GM23248 (cell line): Measurements from ENCODE around the gene CHST11. TPM values are rescaled to one million over a fixed set of nuclear protein-coding genes. Genes with fewer than 3 reads are reported as not detected.

Experiments
- DNase-seq: peaks from one replicate; pipeline ENCODE4 v3.0.0-alpha.2; 2015
- H2AFZ ChIP-seq: fragments of 200-600 bp; sonication (generic); 2 replicates; pipeline ENCODE4 v1.6.1; 2016; ENCODE audit warnings: antibody characterized with exemption
- H3F3A ChIP-seq: fragments of 200-600 bp; sonication (generic); 2 replicates; pipeline ENCODE4 v1.6.1; 2016; ENCODE audit warnings: mild to moderate bottlenecking, antibody characterized with exemption, mixed run types; ENCODE audit not compliant: insufficient read depth
- H3K27ac ChIP-seq: fragments of 200-600 bp; sonication (generic); 2 replicates; pipeline ENCODE4 v1.5.1; 2016; ENCODE audit warnings: mild to moderate bottlenecking
- H3K27me3 ChIP-seq: fragments of 200-600 bp; sonication (generic); replicated peaks from 2 replicates; pipeline ENCODE4 v1.6.1; 2016; ENCODE audit warnings: mild to moderate bottlenecking; ENCODE audit not compliant: insufficient read depth
- H3K36me3 ChIP-seq: fragments of 200-600 bp; sonication (generic); 2 replicates; pipeline ENCODE4 v1.6.1; 2016; ENCODE audit warnings: low read depth, mild to moderate bottlenecking
- H3K4me1 ChIP-seq: fragments of 200-600 bp; sonication (generic); 2 replicates; pipeline ENCODE4 v1.6.1; 2016; ENCODE audit warnings: mild to moderate bottlenecking; ENCODE audit not compliant: insufficient read depth
- H3K4me2 ChIP-seq: fragments of 200-600 bp; sonication (generic); one replicate; pipeline ENCODE4 v1.6.1; 2016; ENCODE audit warnings: mild to moderate bottlenecking; ENCODE audit not compliant: unreplicated experiment
- H3K4me3 ChIP-seq: fragments of 200-600 bp; sonication (generic); 2 replicates; pipeline ENCODE4 v1.5.1; 2016; ENCODE audit warnings: mild to moderate bottlenecking
- H3K79me2 ChIP-seq: fragments of 200-600 bp; sonication (generic); 2 replicates; pipeline ENCODE4 v1.6.1; 2016; ENCODE audit warnings: mild to moderate bottlenecking; ENCODE audit not compliant: insufficient read depth
- H3K9ac ChIP-seq: fragments of 200-600 bp; sonication (generic); 2 replicates; pipeline ENCODE4 v1.6.1; 2016; ENCODE audit warnings: mild to moderate bottlenecking
- H3K9me2 ChIP-seq: fragments of 200-600 bp; sonication (generic); 2 replicates; pipeline ENCODE4 v1.6.1; 2016; ENCODE audit warnings: mixed run types, mild to moderate bottlenecking, moderate library complexity; ENCODE audit not compliant: insufficient read depth
- H3K9me3 ChIP-seq: fragments of 200-600 bp; sonication (generic); one replicate; pipeline ENCODE4 v1.6.1; 2017; ENCODE audit warnings: low read depth
- H4K20me1 ChIP-seq: fragments of 200-600 bp; sonication (generic); 2 replicates; pipeline ENCODE4 v1.6.0; 2016; ENCODE audit not compliant: insufficient read depth
- EZH2 ChIP-seq: fragments of 200-600 bp; sonication (generic); IDR thresholded peaks from 2 replicates; pipeline ENCODE4 v1.6.1; 2018; ENCODE audit warnings: antibody characterized with exemption, mild to moderate bottlenecking; ENCODE audit not compliant: insufficient read depth, poor library complexity, severe bottlenecking
- EZH2phosphoT487 ChIP-seq: fragments of 200-600 bp; sonication (generic); IDR thresholded peaks from 2 replicates; pipeline ENCODE4 v1.6.1; 2018; ENCODE audit warnings: antibody characterized with exemption, moderate library complexity, mild to moderate bottlenecking, low read depth; ENCODE audit not compliant: insufficient read depth
- WGBS, 2 experiments: methylation state at CpG; one replicate each; pipeline ENCODE4 v1.1.6; 2015 to 2017; ENCODE audit warnings: low lambda C conversion rate in 2 of 2, low coverage in 1 of 2; ENCODE audit errors: missing lambda C conversion rate in 2 of 2; 5-methylcytosine and 5-hydroxymethylcytosine counted together
- in situ Hi-C: fragments of 300-500 bp; cut with MboI; formaldehyde crosslinking; loops from 2 replicates; pipeline ENCODE4 v1.15.0; 2020
- polyA plus RNA-seq: library from polyadenylated mRNA; unstranded; fragments of >200 nt; fragmentation: Nextera tagmentation; extraction: Ambion mirVana; gene quantifications from 2 replicates; pipeline ENCODE4 v1.2.1, GENCODE V29; 2016
- total RNA-seq: library from RNA; depleted of rRNA; stranded (reverse); fragments of >200 nt; shearing (Covaris generic); gene quantifications from 2 replicates; pipeline ENCODE4 v1.2.3, GENCODE V29; 2014

CHST11 gene
- total and polyA plus RNA-seq, 2 experiments from 2014 or later, result 3.7 to 5.4 TPM

DNA sequence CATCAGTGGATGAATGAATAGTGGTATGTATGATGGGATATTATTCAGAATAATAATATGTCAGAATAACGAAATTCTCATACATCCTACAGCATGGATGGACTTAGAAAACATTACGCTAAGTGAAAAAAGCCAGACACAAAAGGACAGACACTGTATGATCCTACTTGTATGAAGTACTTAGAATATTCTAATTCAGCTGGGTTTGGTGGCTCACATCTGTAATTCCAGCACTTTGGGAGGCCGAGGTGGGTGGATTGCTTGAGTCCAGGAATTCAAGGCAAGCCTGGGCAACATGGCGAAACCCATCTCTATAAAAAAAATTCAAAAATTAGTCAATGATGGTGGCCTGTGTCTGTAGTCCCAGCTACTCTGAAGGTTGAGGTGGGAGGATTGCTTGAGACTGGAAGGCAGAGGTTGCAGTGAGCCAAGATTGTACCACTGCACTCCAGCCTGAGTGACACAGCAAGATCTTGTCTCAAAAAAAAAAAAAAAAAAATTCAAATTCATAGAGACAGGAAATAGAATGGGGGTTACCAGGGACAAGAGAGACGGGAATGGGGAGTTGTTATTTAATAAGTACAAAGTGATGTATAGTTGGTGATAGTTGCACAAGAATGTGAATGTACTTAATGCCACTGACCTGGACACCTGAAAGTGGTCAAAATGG is 132.3 kb downstream of the CHST11 start:
- Histone ChIP-seq H3K4me1 (peaks cover 24% of the 10 kb centered on the region), H3K79me2 (peaks cover 12% of the 10 kb centered on the region; the same call in 1 of the 2 replicates), H3K4me2 (peak overlapping the region; percentile 78), H3K27me3 (no peaks in the 10 kb centered on the region), H3K27ac (peak overlapping the region; percentile 68), H3K9me3 (no peaks in the 10 kb centered on the region), H2AFZ (no peak overlapping the region), H4K20me1 (no peaks in the 10 kb centered on the region), H3K4me3 (no peak overlapping the region), H3K9me2 (no peaks in the 10 kb centered on the region), H3K9ac (no peak overlapping the region), H3K36me3 (no peaks in the 10 kb centered on the region), H3F3A (peaks cover 13% of the 10 kb centered on the region)
- DNase-seq, result no peak
- 77 to 78% methylated on average over 5 of the region's 5 CpGs for WGBS, 2 experiments
- in situ Hi-C loops, result no loop called here
- TF ChIP-seq EZH2phosphoT487, result no peak
- no peak for TF ChIP-seq EZH2

GRCh38 chr12:104590022-104590421 is 133.3 kb downstream of the CHST11 start:
- Histone ChIP-seq H3K9ac (no peak overlapping the region), H3K4me3 (no peak overlapping the region), H3K27ac (no peak overlapping the region), H3K9me3 (no peaks in the 10 kb centered on the region), H3K79me2 (peaks cover 12% of the 10 kb centered on the region; the same call in 1 of the 2 replicates), H3F3A (peaks cover 13% of the 10 kb centered on the region), H3K36me3 (no peaks in the 10 kb centered on the region), H3K4me1 (peaks cover 24% of the 10 kb centered on the region), H2AFZ (no peak overlapping the region), H4K20me1 (no peaks in the 10 kb centered on the region), H3K4me2 (no peak overlapping the region), H3K27me3 (no peaks in the 10 kb centered on the region), H3K9me2 (no peaks in the 10 kb centered on the region)
- TF ChIP-seq EZH2 (no peak), EZH2phosphoT487 (no peak)
- no peak for DNase-seq
- in situ Hi-C loops, result no loop called here
- 97 to 99% methylated on average over 8 of the region's 8 CpGs for WGBS, 2 experiments

DNA sequence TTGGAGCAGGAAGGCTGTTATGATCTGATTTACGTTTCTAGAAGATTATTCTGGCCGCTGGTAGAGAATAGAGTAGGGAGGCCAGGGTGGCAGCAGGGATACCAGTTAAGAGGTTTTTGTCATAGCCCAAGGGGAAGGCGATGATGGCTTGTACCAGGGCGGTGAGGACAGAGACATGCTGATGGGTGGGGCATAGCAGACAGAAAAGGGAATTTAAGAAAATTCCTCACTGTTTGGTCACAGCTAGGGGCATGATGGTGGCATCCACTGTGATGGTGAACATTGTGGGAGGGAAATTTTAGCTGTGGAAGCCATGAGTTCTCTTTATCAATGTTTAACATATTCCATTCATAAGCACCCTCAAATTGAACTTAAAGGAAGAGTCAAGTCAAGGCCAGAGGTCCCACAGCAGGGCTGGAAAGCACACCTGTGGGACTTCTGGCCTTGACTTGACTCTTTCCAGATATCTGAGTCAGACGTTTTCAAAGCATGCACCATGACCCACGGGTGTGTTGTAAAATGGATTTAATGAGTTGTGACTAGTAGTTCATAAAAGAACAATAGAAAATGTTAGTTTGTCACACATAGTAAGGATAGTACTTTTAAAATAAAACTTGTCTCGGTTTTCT is 134.6 kb downstream of the CHST11 start:
- H3K27ac ChIP-seq, result no peak overlapping the region
- 64 to 69% methylated on average over 7 of the region's 7 CpGs for WGBS, 2 experiments
- no peaks in the 10 kb centered on the region for H3K9me3 ChIP-seq
- no peak overlapping the region for H3K4me3 ChIP-seq
- no peaks in the 10 kb centered on the region for H3K9me2 ChIP-seq
- H3K9ac ChIP-seq, result no peak overlapping the region
- no peaks in the 10 kb centered on the region for H4K20me1 ChIP-seq
- peaks cover 24% of the 10 kb centered on the region for H3F3A ChIP-seq
- no peak for DNase-seq
- peaks cover 33% of the 10 kb centered on the region for H3K4me1 ChIP-seq
- in situ Hi-C loops, result no loop called here
- no peak overlapping the region for H3K4me2 ChIP-seq
- H3K27me3 ChIP-seq, result no peaks in the 10 kb centered on the region
- no peaks in the 10 kb centered on the region for H3K36me3 ChIP-seq
- no peak overlapping the region for H2AFZ ChIP-seq
- 0 out of 2 replicates have a peak, but pooled peaks cover 11% of the 10 kb centered on the region for H3K79me2 ChIP-seq
- TF ChIP-seq EZH2phosphoT487, result no peak

DNA sequence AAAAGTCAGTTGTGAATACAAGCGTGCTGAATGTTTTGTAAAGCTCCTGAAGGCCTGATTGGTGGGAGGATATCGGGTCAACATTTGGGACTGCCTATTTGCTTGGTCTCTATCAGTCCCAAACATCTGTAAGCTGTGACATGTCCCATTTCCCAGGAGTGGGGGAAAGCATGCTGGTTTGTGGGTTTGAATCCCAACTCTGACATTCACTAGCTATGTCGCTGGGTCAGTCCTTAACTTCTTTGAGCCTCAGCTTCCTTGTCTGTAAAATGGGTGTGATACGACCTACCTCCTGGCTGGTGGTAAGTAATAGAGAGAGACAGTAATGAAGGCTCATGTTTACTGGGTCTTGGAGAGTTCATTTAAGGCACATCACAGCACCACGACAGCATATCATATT is 136.7 kb downstream of the CHST11 start:
- H3K4me2 ChIP-seq, result no peak overlapping the region
- no peaks in the 10 kb centered on the region for H3K36me3 ChIP-seq
- H3F3A ChIP-seq, result peaks cover 29% of the 10 kb centered on the region
- no peaks in the 10 kb centered on the region for H3K27me3 ChIP-seq
- H3K9ac ChIP-seq, result no peak overlapping the region
- WGBS, 2 experiments, result 95 to 98% methylated on average over 5 of the region's 5 CpGs
- no peak for TF ChIP-seq EZH2
- no peak for TF ChIP-seq EZH2phosphoT487
- H2AFZ ChIP-seq, result no peak overlapping the region
- H3K4me1 ChIP-seq, result peaks cover 35% of the 10 kb centered on the region
- H4K20me1 ChIP-seq, result no peaks in the 10 kb centered on the region
- no peaks in the 10 kb centered on the region for H3K9me3 ChIP-seq
- in situ Hi-C loops, result no loop called here
- H3K27ac ChIP-seq, result no peak overlapping the region
- no peak for DNase-seq
- no peaks in the 10 kb centered on the region for H3K79me2 ChIP-seq
- no peak overlapping the region for H3K4me3 ChIP-seq
- H3K9me2 ChIP-seq, result no peaks in the 10 kb centered on the region
